ENCODE data around the gene GRIK4. TPM values are rescaled to one million over a fixed set of nuclear protein-coding genes. Genes with fewer than 3 reads are reported as not detected.

Gene GRIK4
- total RNA-seq, 4 donors from 2014 or later = 0.09 TPM; not detected in 3

GRCh38 chr11:120515186-120515723 lies 3.7 kb downstream of the GRIK4 start:
- TF ChIP-seq CTCF (IDR thresholded peaks at IDR 0.05) = no peak
- DNase-seq (ENCODE audit: low spot score) (no peak), ATAC-seq (ENCODE audit: low FRiP score) (no peak)

GRCh38 chr11:120516461-120517389 lies 5.2 kb downstream of the GRIK4 start:
- no peak for ATAC-seq (ENCODE audit: low FRiP score)
- DNase-seq (ENCODE audit: low spot score) = no peak
- no peak for TF ChIP-seq CTCF (IDR thresholded peaks at IDR 0.05)

GRCh38 chr11:120517390-120517761 lies 5.8 kb downstream of the GRIK4 start:
- DNase-seq (ENCODE audit: low spot score) (no peak), ATAC-seq (ENCODE audit: low FRiP score) (no peak)
- no peak for TF ChIP-seq CTCF (IDR thresholded peaks at IDR 0.05)

GRCh38 chr11:120517801-120518291 lies 6.3 kb downstream of the GRIK4 start:
- no peak for TF ChIP-seq CTCF (IDR thresholded peaks at IDR 0.05)
- DNase-seq (ENCODE audit: low spot score) = no peak
- ATAC-seq (ENCODE audit: low FRiP score) = no peak

- ATAC-seq (ENCODE audit: low FRiP score) (no peak), DNase-seq (ENCODE audit: low spot score) (no peak)
- no peak for TF ChIP-seq CTCF (IDR thresholded peaks at IDR 0.05)
Observed at GRCh38 chr11:120518356-120518755, 6.8 kb downstream of the GRIK4 start.

GRCh38 chr11:120519474-120519873 lies 7.9 kb downstream of the GRIK4 start:
- TF ChIP-seq CTCF (IDR thresholded peaks at IDR 0.05) = no peak
- no peak for DNase-seq (ENCODE audit: low spot score)
- no peak for ATAC-seq (ENCODE audit: low FRiP score)

Measured in omental fat pad (tissue), 4 donors.